HFF-Myc (cell line): ENCODE data around the gene MIS18A.
"Not testable (repeated sequence)": the region's sequence is repeated elsewhere in the genome, so short reads cannot be mapped to it uniquely, and the experiment has no call there.

Experiments used
- DNase-seq: peaks from one replicate; pipeline ENCODE4 v3.0.0-alpha.2; 2011; ENCODE audit warnings: low read depth; ENCODE audit errors: extremely low read depth
- H3K4me3 ChIP-seq: replicated peaks from 2 replicates; pipeline ENCODE4 v1.5.1; 2011; ENCODE audit warnings: low read depth, mild to moderate bottlenecking, control low read depth, low read length
- CTCF ChIP-seq: IDR thresholded peaks from 2 replicates; pipeline ENCODE4 v1.5.1; 2012; ENCODE audit warnings: mild to moderate bottlenecking, low read depth, low read length, control low read depth; ENCODE audit errors: missing control alignments

The MIS18A gene

GRCh38 chr21:32314806-32315205 is 36.0 kb upstream of the MIS18A start:
- TF ChIP-seq CTCF = no peak
- no peak overlapping the region for H3K4me3 ChIP-seq
- DNase-seq = no peak

DNA sequence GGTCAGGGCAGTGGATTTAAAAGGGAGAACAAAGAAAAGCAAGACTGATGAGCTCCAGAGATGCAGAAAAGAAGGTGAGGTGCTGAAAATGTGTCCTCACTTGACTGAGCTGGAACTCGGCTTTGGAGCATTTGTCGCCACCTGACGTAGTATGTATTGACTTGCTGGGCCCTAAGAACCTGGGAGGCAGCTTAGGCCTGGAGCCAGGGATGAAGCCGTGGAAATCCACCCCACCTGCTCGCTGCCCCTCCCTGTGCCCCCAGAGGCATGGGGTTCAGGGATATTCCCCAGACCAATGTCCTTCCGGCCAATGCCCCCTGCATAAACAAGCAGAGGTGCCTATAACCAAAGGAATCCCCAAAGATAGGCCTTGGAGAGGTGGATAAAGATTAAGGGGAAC is 34.1 kb upstream of the MIS18A start:
- no peak for TF ChIP-seq CTCF
- H3K4me3 ChIP-seq = no peak overlapping the region
- no peak for DNase-seq

GRCh38 chr21:32312326-32312725 is 33.5 kb upstream of the MIS18A start:
- TF ChIP-seq CTCF = no peak
- H3K4me3 ChIP-seq = no peak overlapping the region
- no peak for DNase-seq

GRCh38 chr21:32311621-32312020 is 32.8 kb upstream of the MIS18A start:
- no peak overlapping the region for H3K4me3 ChIP-seq
- DNase-seq = no peak
- TF ChIP-seq CTCF = no peak

GRCh38 chr21:32310976-32311375 is 32.1 kb upstream of the MIS18A start:
- DNase-seq = not testable (repeated sequence)

DNA sequence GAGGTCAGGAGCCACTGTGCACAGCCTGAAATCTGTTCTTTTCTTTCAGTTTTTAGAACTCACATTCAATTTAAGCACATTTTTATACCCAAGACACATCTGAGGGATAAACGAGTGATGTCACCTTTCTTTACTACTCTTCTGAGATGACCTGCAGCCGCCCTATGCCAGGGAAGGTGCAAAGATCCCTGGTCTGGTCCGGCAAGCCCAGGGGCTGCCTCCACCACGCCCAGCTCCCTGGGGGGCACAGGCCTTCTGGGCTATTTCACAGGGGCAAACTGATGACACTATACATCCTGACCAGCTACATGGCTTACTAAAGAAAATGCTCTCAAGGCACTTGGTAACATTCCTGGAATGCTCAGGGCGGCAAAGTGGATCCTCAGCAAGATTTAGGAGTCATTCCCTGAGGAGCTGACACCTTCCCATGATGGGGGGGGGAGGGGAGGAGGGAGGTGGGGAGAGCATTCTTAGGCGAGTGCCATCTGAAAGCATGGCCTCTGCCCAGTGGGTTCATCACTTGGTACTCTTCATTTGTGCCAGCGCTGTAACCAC is 31.1 kb upstream of the MIS18A start:
- H3K4me3 ChIP-seq = no peak overlapping the region
- no peak for TF ChIP-seq CTCF

More at GRCh38 chr21:32310976-32311375, 32.1 kb upstream of the MIS18A start:
- H3K4me3 ChIP-seq = not testable (repeated sequence)

DNA sequence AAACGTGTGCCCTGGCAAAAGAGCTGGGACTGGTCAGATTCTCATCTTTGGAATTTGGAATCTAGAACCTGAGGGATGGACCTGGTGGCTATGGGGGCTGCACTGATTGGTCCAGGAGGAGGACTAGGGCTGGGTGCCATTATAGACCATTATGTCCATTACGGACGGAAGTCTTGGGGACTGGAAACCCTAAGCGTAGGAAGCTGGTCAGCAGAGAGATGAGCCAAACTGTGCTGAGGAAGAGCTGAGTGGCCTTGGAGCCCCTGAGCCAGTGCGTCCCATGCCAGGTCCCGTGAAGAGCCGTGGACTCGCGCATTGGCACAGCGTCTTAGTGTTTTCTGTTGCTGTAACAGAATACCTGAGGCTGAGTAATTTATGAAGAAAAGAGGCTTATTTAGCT is 29.8 kb upstream of the MIS18A start:
- no peak overlapping the region for H3K4me3 ChIP-seq
- DNase-seq = no peak
- TF ChIP-seq CTCF = no peak

More for the DNA sequence above, 31.1 kb upstream of the MIS18A start:
- no peak for DNase-seq
